ENCODE measurements around the gene REXO5.
"Not testable (repeated sequence)": the region's sequence is repeated elsewhere in the genome, so short reads cannot be mapped to it uniquely, and the experiment has no call there.

The REXO5 gene

GRCh38 chr16:20859229-20859628 lies 52.9 kb downstream of the REXO5 start:
- Histone ChIP-seq H3K36me3 (peaks cover 35% of the 10 kb centered on the region), H3K27me3 (no peaks in the 10 kb centered on the region), H3K9me3 (no peaks in the 10 kb centered on the region), H3K4me1 (ENCODE audit: control insufficient read depth in 1 of 2, insufficient read depth in 1 of 2, low read depth in 1 of 2, low read length in 1 of 2) (no peaks in the 10 kb centered on the region), H3K4me3 (ENCODE audit: low read depth in 1 of 2, low read length in 1 of 2) (no peak overlapping the region), H3K27ac (no peak overlapping the region)
- TF ChIP-seq CTCF (IDR thresholded peaks at IDR 0.05) = no peak

DNA sequence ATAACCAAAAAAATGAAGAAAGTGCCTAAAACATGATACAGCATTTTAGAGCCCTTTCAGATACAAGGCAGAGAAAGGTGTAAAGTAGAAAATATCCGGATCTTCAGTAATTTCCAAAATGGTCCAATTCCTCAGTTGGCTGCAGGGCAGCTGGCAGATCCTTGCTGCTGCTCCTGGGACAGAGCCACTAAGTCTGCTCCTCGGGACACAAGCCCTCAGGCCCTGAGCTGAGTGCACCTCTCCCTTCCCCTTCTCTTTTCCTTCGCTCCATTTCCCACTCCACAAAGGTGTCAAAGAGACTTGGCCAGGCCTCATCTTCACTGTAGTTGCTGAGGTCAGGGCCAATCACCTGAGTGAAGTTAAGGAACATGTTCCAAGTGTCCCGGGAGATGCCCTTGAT lies 53.4 kb downstream of the REXO5 start:
- Histone ChIP-seq H3K4me1 (ENCODE audit: control insufficient read depth in 1 of 2, insufficient read depth in 1 of 2, low read depth in 1 of 2, low read length in 1 of 2) (no peaks in the 10 kb centered on the region), H3K27me3 (no peaks in the 10 kb centered on the region), H3K9me3 (no peaks in the 10 kb centered on the region), H3K4me3 (ENCODE audit: low read depth in 1 of 2, low read length in 1 of 2) (no peak overlapping the region), H3K27ac (no peak overlapping the region), H3K36me3 (peaks cover 35% of the 10 kb centered on the region)
- no peak for TF ChIP-seq CTCF (IDR thresholded peaks at IDR 0.05)

DNA sequence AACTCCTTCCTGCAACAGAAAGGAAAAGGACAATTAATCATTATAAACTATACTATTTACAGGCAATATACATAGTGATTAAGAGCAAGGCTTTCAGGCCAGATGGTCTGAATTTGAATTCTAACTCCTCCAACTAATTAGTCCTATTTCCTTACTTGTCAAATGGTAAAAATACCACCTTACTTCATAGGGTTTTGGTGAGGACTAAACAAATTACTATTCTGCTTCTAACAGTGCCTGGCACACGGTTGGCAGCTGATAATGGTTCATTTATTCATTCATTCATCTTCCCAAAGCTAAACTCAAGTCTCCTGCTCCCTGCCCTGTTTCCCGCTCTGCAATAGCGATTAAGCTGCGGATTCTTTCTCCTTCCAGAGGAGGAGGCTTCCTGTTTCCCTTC lies 54.0 kb downstream of the REXO5 start:
- Histone ChIP-seq H3K36me3 (peaks cover 31% of the 10 kb centered on the region), H3K4me3 (ENCODE audit: low read depth in 1 of 2, low read length in 1 of 2) (no peak overlapping the region), H3K9me3 (no peaks in the 10 kb centered on the region), H3K27me3 (no peaks in the 10 kb centered on the region), H3K4me1 (ENCODE audit: control insufficient read depth in 1 of 2, insufficient read depth in 1 of 2, low read depth in 1 of 2, low read length in 1 of 2) (no peaks in the 10 kb centered on the region), H3K27ac (no peak overlapping the region)
- no peak for TF ChIP-seq CTCF (IDR thresholded peaks at IDR 0.05)

GRCh38 chr16:20860995-20861394 lies 54.7 kb downstream of the REXO5 start:
- H3K4me3 ChIP-seq (ENCODE audit: low read depth in 1 of 2, low read length in 1 of 2); H3K9me3 ChIP-seq; H3K27ac ChIP-seq; H3K4me1 ChIP-seq (ENCODE audit: control insufficient read depth in 1 of 2, insufficient read depth in 1 of 2, low read depth in 1 of 2, low read length in 1 of 2); H3K27me3 ChIP-seq: not testable (repeated sequence)
- peaks cover 27% of the 10 kb centered on the region for H3K36me3 ChIP-seq

DNA sequence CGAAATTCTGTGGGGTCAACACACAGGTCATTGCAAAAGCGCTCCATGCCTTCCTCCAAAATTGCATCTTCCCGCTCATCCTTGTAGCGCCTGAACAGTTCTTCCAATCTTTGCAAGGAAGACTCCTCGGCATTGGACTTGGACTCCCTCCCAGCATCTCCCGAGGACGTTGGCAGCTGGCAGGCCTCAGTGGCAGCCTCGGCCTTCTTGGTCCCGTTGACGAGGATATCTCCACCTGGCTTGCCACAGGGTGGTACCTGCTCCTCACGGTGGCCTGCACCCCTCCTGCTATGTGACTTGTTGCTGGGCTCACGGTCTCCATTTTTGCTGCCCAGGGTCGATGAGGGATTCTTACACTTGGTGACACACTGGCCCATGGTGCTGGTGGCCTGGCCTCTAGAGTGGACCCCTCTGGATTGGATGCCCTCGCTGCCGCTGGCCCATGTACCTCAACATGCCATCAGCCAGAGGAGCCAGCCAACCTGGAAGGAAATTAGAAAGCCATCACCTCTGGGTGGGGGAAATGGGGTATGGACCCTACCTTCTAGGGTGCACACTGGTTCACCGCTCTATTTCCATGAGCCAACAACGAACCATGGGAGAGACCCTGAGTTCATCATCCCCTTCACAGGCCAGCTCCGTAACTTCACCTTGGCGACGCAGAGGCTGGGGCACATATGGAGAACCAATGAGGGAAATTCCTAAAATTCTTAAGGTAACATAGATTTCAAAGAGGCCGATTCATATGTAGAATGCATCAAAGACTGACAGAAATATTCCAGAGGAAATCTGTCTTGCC lies 56.0 kb downstream of the REXO5 start:
- H3K27me3 ChIP-seq = no peaks in the 10 kb centered on the region
- H3K4me1 ChIP-seq (ENCODE audit: control insufficient read depth in 1 of 2, insufficient read depth in 1 of 2, low read depth in 1 of 2, low read length in 1 of 2) = no peaks in the 10 kb centered on the region
- no peak for TF ChIP-seq CTCF (IDR thresholded peaks at IDR 0.05)
- peaks cover 27% of the 10 kb centered on the region for H3K36me3 ChIP-seq
- no peaks in the 10 kb centered on the region for H3K9me3 ChIP-seq
- H3K27ac ChIP-seq = no peak overlapping the region
- H3K4me3 ChIP-seq (ENCODE audit: low read depth in 1 of 2, low read length in 1 of 2) = no peak overlapping the region

DNA sequence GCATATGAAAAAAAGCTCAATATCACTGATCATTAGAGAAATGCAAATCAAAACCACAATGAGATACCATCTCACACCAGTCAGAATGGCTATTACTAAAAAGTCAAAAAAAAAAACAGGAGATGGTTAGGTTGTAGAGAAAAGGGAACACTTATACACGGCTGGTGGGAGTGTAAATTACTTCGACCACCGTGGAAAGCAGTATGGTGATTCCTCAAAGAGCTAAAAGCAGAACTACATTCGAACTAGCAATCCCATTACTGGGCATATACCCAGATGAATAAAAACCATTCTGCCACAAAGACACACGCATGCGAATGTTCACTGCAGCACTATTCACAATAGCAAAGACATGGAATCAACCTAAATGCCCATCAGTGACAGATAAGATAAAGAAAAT lies 58.0 kb downstream of the REXO5 start:
- H3K36me3 ChIP-seq = peaks cover 27% of the 10 kb centered on the region
- H3K9me3 ChIP-seq; H3K27me3 ChIP-seq; H3K27ac ChIP-seq; H3K4me1 ChIP-seq (ENCODE audit: control insufficient read depth in 1 of 2, insufficient read depth in 1 of 2, low read depth in 1 of 2, low read length in 1 of 2); H3K4me3 ChIP-seq (ENCODE audit: low read depth in 1 of 2, low read length in 1 of 2): not testable (repeated sequence)

All from neutrophil (primary cell).